ENCODE data around the gene SRD5A1. TPM values are rescaled to one million over a fixed set of nuclear protein-coding genes. Genes with fewer than 3 reads are reported as not detected.

Gene SRD5A1
- total and polyA plus RNA-seq, 2 of the 8 experiments (the other 6 are each of a cell fraction or from before 2014, with no cell fraction given), result 34.7 to 42.4 TPM

GRCh38 chr5:6717247-6717646 lies 84.0 kb downstream of the SRD5A1 start (continued):
- no peak for TF ChIP-seq SRF (IDR thresholded peaks at IDR 0.05; ENCODE audit: low read depth, low read length)

Measured in H1 (cell line).